ENCODE data around the gene SPRING1. TPM values are rescaled to one million over a fixed set of nuclear protein-coding genes. Genes with fewer than 3 reads are reported as not detected.
"Not testable (repeated sequence)": the region's sequence is repeated elsewhere in the genome, so short reads cannot be mapped to it uniquely, and the experiment has no call there.

SPRING1 gene
- total and polyA plus RNA-seq, 5 donors: 7.5 to 16.0 (median 9.7) TPM

DNA sequence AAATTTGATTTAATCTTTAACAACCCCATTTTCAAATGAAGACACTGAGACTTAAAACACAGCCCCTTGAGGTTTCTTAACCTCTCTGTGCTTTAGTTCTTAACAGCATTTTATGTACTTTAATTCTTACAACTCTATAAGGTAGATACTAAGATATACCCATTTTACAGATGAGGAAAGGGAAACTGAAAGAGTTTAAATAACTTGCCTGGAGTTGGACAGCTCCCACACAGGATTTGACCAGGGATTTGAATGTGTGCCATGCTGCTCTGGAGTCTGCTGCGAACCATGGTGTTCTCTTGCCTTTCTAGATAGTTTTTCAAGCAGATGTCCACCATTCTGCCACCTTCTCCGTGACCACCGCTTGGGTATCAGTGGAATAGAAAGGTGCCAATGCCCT is 28.4 kb upstream of the SPRING1 start:
- DNase-seq: no peak
- Histone ChIP-seq H3K4me1 (ENCODE audit: control insufficient read depth, insufficient read depth, low read length) (no peaks in the 10 kb centered on the region), H3K9me3 (ENCODE audit: control insufficient read depth, low read length) (no peaks in the 10 kb centered on the region), H3K27ac (ENCODE audit: low read length) (no peak overlapping the region), H3K4me3 (ENCODE audit: low read length) (no peak overlapping the region), H3K27me3 (ENCODE audit: control insufficient read depth, insufficient read depth) (no peaks in the 10 kb centered on the region)
- no peak for ATAC-seq
- WGBS: 97% methylated on average over 3 of the region's 3 CpGs
- intact Hi-C loops (cut with DNase I): no loop called here

DNA sequence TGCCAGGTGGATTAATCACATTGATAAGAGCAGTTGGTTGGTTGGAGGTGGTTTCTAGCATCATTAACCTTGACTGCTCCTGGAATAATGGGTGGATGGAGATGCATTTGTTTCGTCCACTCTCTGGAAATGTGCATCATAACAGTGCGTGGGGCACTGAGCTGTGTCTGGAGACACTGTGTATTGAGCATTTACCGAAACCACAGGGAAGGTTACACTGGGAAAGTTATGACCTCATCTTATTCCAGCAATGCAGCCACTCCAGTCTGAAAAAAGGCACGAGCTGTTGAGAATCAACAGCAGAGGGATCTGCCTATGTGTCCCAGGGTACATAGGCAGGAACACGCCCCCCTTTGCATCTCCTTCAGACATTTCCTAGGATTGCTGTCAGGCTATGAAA is 27.4 kb upstream of the SPRING1 start:
- no peaks in the 10 kb centered on the region for H3K9me3 ChIP-seq (ENCODE audit: control insufficient read depth, low read length)
- H3K27me3 ChIP-seq (ENCODE audit: control insufficient read depth, insufficient read depth): no peaks in the 10 kb centered on the region
- no peak overlapping the region for H3K27ac ChIP-seq (ENCODE audit: low read length)
- WGBS: 59% methylated on average over 5 of the region's 5 CpGs
- ATAC-seq: no peak
- no peak overlapping the region for H3K4me3 ChIP-seq (ENCODE audit: low read length)
- H3K4me1 ChIP-seq (ENCODE audit: control insufficient read depth, insufficient read depth, low read length): no peaks in the 10 kb centered on the region
- no peak for DNase-seq
- intact Hi-C loops (cut with DNase I): no loop called here

DNA sequence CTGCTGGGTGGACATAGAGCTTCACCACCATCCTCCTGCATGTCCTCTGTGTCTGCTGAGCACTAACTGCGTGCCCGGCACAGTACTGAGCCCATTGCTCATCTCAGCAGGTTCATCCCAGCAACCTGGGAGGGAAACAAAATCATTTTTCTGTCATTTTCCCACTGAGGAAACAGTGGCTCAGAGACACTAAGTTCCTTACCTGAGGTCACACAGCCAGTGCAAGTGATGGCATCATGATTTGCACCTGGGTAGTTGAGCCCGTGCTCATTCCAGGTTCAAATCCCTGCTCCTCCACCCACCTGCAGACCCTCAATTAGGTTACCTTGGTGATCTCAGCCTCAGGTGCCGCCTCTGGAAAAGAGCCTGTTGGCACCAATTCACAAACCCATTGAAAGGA is 23.6 kb upstream of the SPRING1 start:
- 96% methylated on average over 4 of the region's 4 CpGs for WGBS
- H3K4me3 ChIP-seq (ENCODE audit: low read length): no peak overlapping the region
- no peaks in the 10 kb centered on the region for H3K4me1 ChIP-seq (ENCODE audit: control insufficient read depth, insufficient read depth, low read length)
- H3K27me3 ChIP-seq (ENCODE audit: control insufficient read depth, insufficient read depth): no peaks in the 10 kb centered on the region
- no peak for DNase-seq
- no peak for ATAC-seq
- intact Hi-C loops (cut with DNase I): no loop called here
- no peak overlapping the region for H3K27ac ChIP-seq (ENCODE audit: low read length)
- no peaks in the 10 kb centered on the region for H3K9me3 ChIP-seq (ENCODE audit: control insufficient read depth, low read length)

DNA sequence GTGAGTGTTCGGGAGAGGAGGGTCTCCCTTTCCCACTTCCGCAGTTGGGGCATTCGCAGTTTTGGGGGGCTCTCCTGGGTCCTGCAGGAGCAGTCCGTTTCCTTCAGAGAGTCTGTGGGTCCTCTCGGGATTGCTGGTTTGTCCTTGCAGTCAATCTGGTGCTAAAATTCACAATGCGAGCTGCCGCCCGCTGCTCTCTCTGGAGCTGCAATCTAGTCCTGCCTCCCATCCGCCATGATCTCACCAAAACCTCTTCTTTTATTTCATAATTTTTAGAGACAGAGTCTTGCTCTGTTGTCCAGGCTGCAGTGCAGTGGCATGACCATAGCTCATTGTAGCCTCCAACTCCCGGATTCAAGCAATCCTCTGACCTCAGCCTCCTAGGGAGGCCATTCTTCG is 22.8 kb upstream of the SPRING1 start:
- no peak overlapping the region for H3K4me3 ChIP-seq (ENCODE audit: low read length)
- ATAC-seq: peak; percentile 33 to 42
- no peaks in the 10 kb centered on the region for H3K9me3 ChIP-seq (ENCODE audit: control insufficient read depth, low read length)
- 60% methylated on average over 11 of the region's 11 CpGs for WGBS
- intact Hi-C loops (cut with DNase I): no loop called here
- H3K27ac ChIP-seq (ENCODE audit: low read length): no peak overlapping the region
- no peak for DNase-seq
- no peaks in the 10 kb centered on the region for H3K27me3 ChIP-seq (ENCODE audit: control insufficient read depth, insufficient read depth)
- no peaks in the 10 kb centered on the region for H3K4me1 ChIP-seq (ENCODE audit: control insufficient read depth, insufficient read depth, low read length)

DNA sequence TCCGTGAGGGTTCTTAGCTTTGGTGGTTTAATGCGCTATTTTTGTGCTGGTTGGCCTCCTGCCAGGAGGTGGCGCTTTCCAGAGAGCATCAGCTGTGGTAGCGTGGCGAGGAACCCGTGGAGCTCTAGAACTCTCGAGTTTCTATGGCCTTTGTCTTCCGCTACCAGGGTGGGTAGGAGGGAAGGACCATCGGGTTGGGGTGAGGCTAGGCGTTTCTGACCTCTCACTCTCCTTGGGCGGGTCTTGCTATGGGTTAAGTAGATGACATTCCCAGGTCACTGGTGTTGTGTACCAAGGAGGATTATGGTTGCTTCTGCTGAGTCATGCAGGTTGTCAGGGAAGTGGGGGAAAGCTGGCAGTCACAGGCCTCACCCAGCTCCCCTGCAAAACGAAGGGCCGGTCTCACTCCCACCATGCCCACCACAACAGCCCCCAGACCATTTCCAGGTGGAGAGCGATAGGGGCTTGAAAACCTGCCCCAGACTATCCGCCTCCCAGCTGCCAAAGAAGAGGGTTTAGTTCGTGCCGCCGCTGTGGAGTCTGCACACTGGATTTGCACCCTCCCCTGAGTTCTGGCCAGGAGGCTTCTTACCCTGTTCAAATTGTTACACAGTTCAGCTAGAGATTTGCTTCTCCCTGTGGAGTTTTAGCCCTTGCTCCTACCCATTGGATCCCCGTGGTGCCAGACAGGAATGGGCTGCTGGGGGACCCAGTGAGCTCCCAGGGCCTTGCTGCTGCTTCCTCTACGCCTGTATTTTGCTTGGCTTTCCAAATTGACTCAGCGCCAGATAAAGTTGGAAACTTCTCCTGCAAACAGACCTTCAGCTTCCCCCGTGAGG is 22.1 kb upstream of the SPRING1 start:
- 55% methylated on average over 22 of the region's 22 CpGs for WGBS
- DNase-seq: peak; percentile 53 to 77 (median 73)
- Histone ChIP-seq H3K27me3 (ENCODE audit: control insufficient read depth, insufficient read depth) (no peaks in the 10 kb centered on the region), H3K27ac (ENCODE audit: low read length) (no peak overlapping the region), H3K4me3 (ENCODE audit: low read length) (no peak overlapping the region), H3K4me1 (ENCODE audit: control insufficient read depth, insufficient read depth, low read length) (no peaks in the 10 kb centered on the region), H3K9me3 (ENCODE audit: control insufficient read depth, low read length) (no peaks in the 10 kb centered on the region)
- intact Hi-C loops (cut with DNase I): no loop called here
- ATAC-seq: peak; percentile 82 to 96

DNA sequence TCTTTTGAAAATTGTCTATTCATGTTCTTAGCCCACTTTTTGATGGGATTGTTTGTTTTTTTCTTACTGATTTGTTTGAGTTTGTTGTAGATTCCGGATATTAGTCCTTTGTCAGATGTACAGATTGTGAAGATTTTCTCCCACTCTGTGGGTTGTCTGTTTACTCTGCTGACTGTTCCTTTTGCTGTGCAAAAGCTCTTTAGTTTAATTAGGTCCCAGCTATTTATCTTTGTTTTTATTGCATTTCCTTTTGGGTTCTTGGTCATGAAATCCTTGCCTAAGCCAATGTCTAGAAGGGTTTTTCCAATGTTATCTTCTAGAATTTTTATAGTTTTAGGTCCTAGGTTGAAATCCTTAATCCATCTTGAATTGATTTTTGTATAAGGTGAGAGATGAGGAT is 16.9 kb upstream of the SPRING1 start:
- H3K27ac ChIP-seq (ENCODE audit: low read length); ATAC-seq; H3K4me3 ChIP-seq (ENCODE audit: low read length); H3K27me3 ChIP-seq (ENCODE audit: control insufficient read depth, insufficient read depth); H3K4me1 ChIP-seq (ENCODE audit: control insufficient read depth, insufficient read depth, low read length); H3K9me3 ChIP-seq (ENCODE audit: control insufficient read depth, low read length); DNase-seq; intact Hi-C loops (cut with DNase I): not testable (repeated sequence)
- 97% methylated on average over 1 of the region's 1 CpG for WGBS

DNA sequence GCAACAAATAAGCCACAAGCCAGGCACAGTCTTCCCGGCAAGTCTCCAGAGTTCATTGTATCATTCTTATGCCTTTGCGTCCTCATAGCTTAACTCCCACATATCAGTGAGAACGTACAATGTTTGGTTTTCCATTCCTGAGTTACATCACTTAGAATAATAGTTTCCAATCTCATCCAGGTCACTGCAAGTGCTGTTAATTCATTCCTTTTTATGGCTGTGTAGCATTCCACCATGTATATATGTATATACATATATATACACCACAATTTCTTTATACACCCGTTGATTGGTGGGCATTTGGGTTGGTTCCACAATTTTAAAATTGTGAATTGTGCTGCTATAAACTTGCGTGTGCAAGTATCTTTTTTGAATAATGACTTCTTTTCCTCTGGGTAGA is 16.2 kb upstream of the SPRING1 start:
- DNase-seq; intact Hi-C loops (cut with DNase I); ATAC-seq; H3K27ac ChIP-seq (ENCODE audit: low read length); H3K9me3 ChIP-seq (ENCODE audit: control insufficient read depth, low read length); H3K4me1 ChIP-seq (ENCODE audit: control insufficient read depth, insufficient read depth, low read length); H3K27me3 ChIP-seq (ENCODE audit: control insufficient read depth, insufficient read depth); H3K4me3 ChIP-seq (ENCODE audit: low read length): not testable (repeated sequence)
- WGBS: 86% methylated on average over 5 of the region's 5 CpGs

DNA sequence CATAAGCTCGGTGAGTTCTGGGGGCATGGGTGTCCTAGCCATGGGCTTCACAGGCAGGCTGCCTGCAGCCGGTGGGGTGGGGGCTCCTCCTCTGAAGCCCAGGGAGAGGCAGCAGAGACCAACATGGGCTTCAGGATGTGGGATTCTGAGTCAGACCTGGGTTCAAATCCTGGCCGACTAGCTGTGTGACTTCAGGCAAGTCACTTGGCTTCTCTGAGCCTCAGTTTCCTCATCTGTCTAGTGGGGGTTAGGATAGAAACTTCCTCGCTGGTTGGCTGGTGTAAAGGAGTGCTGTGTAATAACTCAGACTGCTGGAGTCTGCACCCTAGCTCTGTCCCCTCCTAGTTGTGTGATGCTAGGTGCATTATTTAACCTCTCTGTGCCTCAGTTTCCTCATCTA is 12.4 kb upstream of the SPRING1 start:
- 92% methylated on average over 4 of the region's 4 CpGs for WGBS
- Histone ChIP-seq H3K4me1 (ENCODE audit: control insufficient read depth, insufficient read depth, low read length) (no peaks in the 10 kb centered on the region), H3K27ac (ENCODE audit: low read length) (no peak overlapping the region), H3K4me3 (ENCODE audit: low read length) (no peak overlapping the region), H3K9me3 (ENCODE audit: control insufficient read depth, low read length) (no peaks in the 10 kb centered on the region), H3K27me3 (ENCODE audit: control insufficient read depth, insufficient read depth) (no peaks in the 10 kb centered on the region)
- ATAC-seq (no peak), DNase-seq (no peak)
- intact Hi-C loops (cut with DNase I): no loop called here

DNA sequence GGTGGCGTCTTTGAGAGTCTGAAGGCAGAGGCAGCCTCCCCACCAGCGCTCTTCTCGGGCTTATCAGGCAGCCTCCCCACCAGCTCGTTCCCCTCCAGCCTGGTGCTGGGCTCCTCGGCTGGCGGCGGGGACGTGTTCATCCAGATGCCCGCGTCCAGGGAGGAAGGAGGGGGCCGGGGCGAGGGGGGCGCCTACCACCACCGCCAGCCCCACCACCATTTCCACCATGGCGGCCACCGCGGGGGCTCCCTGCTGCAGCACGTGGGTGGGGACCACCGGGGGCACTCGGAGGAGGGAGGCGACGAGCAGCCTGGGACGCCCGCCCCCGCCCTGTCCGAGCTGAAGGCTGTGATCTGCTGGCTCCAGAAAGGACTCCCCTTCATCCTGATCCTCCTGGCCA is 12.0 kb upstream of the SPRING1 start:
- Histone ChIP-seq H3K9me3 (ENCODE audit: control insufficient read depth, low read length) (no peaks in the 10 kb centered on the region), H3K27me3 (ENCODE audit: control insufficient read depth, insufficient read depth) (no peaks in the 10 kb centered on the region), H3K4me1 (ENCODE audit: control insufficient read depth, insufficient read depth, low read length) (no peaks in the 10 kb centered on the region), H3K4me3 (ENCODE audit: low read length) (no peak overlapping the region), H3K27ac (ENCODE audit: low read length) (no peak overlapping the region)
- intact Hi-C loops (cut with DNase I): no loop called here
- DNase-seq: peak in 2 of 3 donors; percentile 37 to 43
- ATAC-seq: no peak
- WGBS: 91% methylated on average over 26 of the region's 26 CpGs

DNA sequence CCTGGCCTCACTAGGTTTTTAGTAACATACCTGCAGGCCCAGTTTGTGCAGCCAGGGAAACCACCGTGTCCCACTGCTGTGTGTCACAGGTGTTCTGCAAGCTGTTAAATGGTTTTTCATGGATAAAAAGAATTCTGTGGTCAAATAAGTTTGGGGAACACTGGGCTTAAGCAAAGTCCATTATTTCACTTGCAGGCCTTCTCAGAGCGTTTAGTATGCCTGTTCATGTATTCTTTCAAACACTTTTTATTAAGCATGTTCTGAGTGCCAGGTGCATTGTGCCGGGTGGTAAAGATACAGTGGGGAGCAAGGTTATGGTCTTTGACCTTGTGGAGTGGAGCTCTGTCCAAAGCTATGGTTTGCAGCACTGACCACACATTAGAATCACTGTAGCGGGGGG is 7.7 kb upstream of the SPRING1 start:
- Histone ChIP-seq H3K9me3 (ENCODE audit: control insufficient read depth, low read length) (no peaks in the 10 kb centered on the region), H3K4me1 (ENCODE audit: control insufficient read depth, insufficient read depth, low read length) (peaks cover 1% of the 10 kb centered on the region), H3K27ac (ENCODE audit: low read length) (no peak overlapping the region), H3K27me3 (ENCODE audit: control insufficient read depth, insufficient read depth) (no peaks in the 10 kb centered on the region), H3K4me3 (ENCODE audit: low read length) (no peak overlapping the region)
- ATAC-seq (no peak), DNase-seq (no peak)
- intact Hi-C loops (cut with DNase I): no loop called here
- 92% methylated on average over 4 of the region's 4 CpGs for WGBS

DNA sequence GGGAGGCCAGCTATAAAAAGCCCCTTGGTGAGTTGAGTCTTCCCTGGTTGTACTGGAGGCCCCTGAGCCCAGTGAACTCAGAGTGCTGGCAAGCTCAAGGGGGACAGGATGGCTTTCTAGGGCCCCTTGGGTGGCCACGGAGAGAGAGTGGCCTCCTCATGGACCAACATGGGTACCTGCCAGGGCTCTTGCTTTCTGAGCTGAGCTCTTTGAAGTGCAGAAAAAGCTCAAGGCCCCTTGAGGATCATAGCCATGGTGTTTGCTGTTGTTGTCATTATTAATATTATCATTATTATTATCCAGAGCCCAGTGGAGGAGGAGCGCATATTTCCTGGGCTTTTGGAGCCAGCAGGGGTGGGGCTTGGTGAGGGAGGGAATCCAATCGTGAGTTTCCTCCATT is 6.9 kb upstream of the SPRING1 start:
- H3K27me3 ChIP-seq (ENCODE audit: control insufficient read depth, insufficient read depth): no peaks in the 10 kb centered on the region
- no peak overlapping the region for H3K4me3 ChIP-seq (ENCODE audit: low read length)
- intact Hi-C loops (cut with DNase I): no loop called here
- no peak for ATAC-seq
- no peak for DNase-seq
- peaks cover 1% of the 10 kb centered on the region for H3K4me1 ChIP-seq (ENCODE audit: control insufficient read depth, insufficient read depth, low read length)
- no peaks in the 10 kb centered on the region for H3K9me3 ChIP-seq (ENCODE audit: control insufficient read depth, low read length)
- H3K27ac ChIP-seq (ENCODE audit: low read length): no peak overlapping the region
- WGBS: 29% methylated on average over 3 of the region's 3 CpGs

DNA sequence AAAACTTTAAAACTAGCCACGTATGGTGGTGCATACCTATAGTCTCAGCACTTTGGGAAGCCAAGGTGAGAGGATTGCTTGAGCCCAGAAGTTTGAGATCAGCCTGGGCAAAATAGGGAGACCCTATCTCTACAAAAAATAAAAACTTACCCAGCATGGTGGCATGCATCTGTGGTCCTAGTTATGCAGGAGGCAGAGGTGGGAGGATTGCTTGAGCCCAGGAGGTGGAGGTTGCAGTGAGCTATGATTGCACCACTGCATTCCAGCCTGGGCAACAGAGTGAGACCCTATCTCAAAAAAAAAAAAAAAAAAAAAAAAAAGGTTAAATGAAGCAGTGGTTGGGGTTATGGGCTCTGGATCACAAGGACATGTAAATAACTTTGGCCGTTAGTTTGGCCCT is 4.9 kb upstream of the SPRING1 start:
- H3K27me3 ChIP-seq (ENCODE audit: control insufficient read depth, insufficient read depth); DNase-seq; ATAC-seq; H3K9me3 ChIP-seq (ENCODE audit: control insufficient read depth, low read length); H3K4me1 ChIP-seq (ENCODE audit: control insufficient read depth, insufficient read depth, low read length); H3K4me3 ChIP-seq (ENCODE audit: low read length); H3K27ac ChIP-seq (ENCODE audit: low read length); intact Hi-C loops (cut with DNase I): not testable (repeated sequence)
- WGBS: 78% methylated on average over 2 of the region's 2 CpGs

Data from right cardiac atrium (tissue), 5 donors.